Skeletal muscle satellite cell (primary cell): Measurements from ENCODE around the gene DTD2.

ENCODE experiments used
- H3K27me3 ChIP-seq: 2 replicates; pipeline ENCODE4 v1.7.0; 2013; ENCODE audit warnings: low read length; ENCODE audit not compliant: control insufficient read depth, insufficient read depth
- H3K36me3 ChIP-seq: 2 replicates; pipeline ENCODE4 v1.7.0; 2013; ENCODE audit warnings: mild to moderate bottlenecking, control low read depth, low read length; ENCODE audit not compliant: insufficient read depth
- H3K4me1 ChIP-seq: 2 replicates; pipeline ENCODE4 v1.7.0; 2013; ENCODE audit warnings: low read length; ENCODE audit not compliant: control insufficient read depth, insufficient read depth
- H3K4me2 ChIP-seq: 2 replicates; pipeline ENCODE4 v1.7.0; 2013; ENCODE audit warnings: mild to moderate bottlenecking, low read length
- H3K4me3 ChIP-seq: 2 replicates; pipeline ENCODE4 v1.7.0; 2013; ENCODE audit warnings: low read length
- H3K9ac ChIP-seq: 2 replicates; pipeline ENCODE4 v1.7.0; 2013; ENCODE audit warnings: mild to moderate bottlenecking, low read depth, low read length, moderate library complexity
- H3K9me3 ChIP-seq: replicated peaks from 2 replicates; pipeline ENCODE4 v1.7.0; 2013; ENCODE audit warnings: mild to moderate bottlenecking, control low read depth, low read length

The DTD2 gene

DNA sequence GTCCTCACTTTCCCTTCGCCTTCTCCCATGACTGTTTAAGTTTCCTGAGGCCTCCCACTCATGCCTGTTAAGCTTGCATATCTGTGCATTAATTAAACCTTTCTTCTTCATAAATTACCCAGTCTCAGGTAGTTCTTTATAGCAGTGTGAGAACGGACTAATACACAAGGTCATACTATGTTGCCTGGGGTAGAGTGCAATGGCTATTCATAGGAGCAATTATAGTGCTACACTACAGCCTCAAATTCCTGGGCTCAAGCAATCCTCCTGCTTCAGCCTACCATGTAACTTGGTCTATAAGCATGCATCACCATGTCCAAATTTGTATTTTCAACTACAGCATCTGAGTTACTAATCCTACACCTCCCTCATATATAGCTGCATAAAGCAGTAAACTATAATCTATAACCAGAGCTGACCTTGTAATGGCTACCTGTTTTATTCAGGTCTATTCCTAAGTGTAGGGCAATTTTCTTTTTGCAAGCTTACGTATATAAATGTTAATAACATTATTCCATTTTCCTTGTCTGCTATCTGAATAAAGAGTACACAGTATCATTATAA is 55.9 kb downstream of the DTD2 start:
- Histone ChIP-seq H3K9me3 (no peaks in the 10 kb centered on the region), H3K36me3 (peaks cover 21% of the 10 kb centered on the region)

GRCh38 chr14:31400031-31400638 is 57.2 kb downstream of the DTD2 start:
- Histone ChIP-seq H3K4me2 (no peak overlapping the region), H3K9ac (no peak overlapping the region), H3K4me1 (no peaks in the 10 kb centered on the region), H3K9me3 (no peaks in the 10 kb centered on the region), H3K4me3 (no peak overlapping the region), H3K36me3 (peaks cover 26% of the 10 kb centered on the region), H3K27me3 (no peaks in the 10 kb centered on the region)

More for the DNA sequence above, 55.9 kb downstream of the DTD2 start:
- Histone ChIP-seq H3K4me3 (no peak overlapping the region), H3K4me2 (no peak overlapping the region), H3K9ac (no peak overlapping the region), H3K4me1 (no peaks in the 10 kb centered on the region), H3K27me3 (no peaks in the 10 kb centered on the region)
